ENCODE results near the gene FAM83G. TPM values are rescaled to one million over a fixed set of nuclear protein-coding genes. Genes with fewer than 3 reads are reported as not detected.

FAM83G gene
- total RNA-seq, 1 donor from 2014 or later: 5.8 TPM

DNA sequence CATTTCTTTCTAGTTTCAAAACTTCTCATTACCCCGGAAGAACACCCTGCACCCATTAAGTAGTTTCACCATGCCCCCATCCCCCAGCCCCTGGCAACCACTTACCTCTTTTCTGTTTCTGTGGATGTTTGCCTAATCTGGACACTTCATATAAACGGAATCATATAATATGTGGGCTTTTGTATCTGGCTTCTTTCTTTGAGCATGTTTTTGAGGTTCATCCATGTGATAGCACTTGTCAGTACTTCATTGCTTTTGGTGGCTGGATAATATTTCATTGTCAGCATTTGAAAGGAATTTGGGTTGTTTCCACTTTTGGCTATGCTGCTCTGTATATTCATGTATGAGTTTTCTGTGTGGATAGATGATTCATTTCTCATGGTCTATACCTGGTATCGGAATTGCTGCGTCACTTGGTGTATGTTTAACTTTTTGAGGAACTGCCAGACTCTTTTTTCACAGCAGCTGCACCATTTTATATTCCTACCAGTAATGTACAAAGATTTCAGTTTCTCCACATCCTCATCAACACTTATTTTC, 82.6 kb downstream of the FAM83G start:
- H3K27me3 ChIP-seq (ENCODE audit: low read depth): no peaks in the 10 kb centered on the region
- TF ChIP-seq, protein P1, sequence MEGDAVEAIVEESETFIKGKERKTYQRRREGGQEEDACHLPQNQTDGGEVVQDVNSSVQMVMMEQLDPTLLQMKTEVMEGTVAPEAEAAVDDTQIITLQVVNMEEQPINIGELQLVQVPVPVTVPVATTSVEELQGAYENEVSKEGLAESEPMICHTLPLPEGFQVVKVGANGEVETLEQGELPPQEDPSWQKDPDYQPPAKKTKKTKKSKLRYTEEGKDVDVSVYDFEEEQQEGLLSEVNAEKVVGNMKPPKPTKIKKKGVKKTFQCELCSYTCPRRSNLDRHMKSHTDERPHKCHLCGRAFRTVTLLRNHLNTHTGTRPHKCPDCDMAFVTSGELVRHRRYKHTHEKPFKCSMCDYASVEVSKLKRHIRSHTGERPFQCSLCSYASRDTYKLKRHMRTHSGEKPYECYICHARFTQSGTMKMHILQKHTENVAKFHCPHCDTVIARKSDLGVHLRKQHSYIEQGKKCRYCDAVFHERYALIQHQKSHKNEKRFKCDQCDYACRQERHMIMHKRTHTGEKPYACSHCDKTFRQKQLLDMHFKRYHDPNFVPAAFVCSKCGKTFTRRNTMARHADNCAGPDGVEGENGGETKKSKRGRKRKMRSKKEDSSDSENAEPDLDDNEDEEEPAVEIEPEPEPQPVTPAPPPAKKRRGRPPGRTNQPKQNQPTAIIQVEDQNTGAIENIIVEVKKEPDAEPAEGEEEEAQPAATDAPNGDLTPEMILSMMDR (IDR thresholded peaks at IDR 0.05): no peak
- no peak for DNase-seq
- no peaks in the 10 kb centered on the region for H3K9me3 ChIP-seq
- H3K4me3 ChIP-seq: no peak overlapping the region
- H3K4me1 ChIP-seq: peaks cover 20% of the 10 kb centered on the region
- H3K27ac ChIP-seq: no peak overlapping the region
- peaks cover 20% of the 10 kb centered on the region for H3K36me3 ChIP-seq
- peak in 1 of 2 donors; percentile 48 for ATAC-seq
- intact Hi-C loops (cut with DNase I): no loop called here

DNA sequence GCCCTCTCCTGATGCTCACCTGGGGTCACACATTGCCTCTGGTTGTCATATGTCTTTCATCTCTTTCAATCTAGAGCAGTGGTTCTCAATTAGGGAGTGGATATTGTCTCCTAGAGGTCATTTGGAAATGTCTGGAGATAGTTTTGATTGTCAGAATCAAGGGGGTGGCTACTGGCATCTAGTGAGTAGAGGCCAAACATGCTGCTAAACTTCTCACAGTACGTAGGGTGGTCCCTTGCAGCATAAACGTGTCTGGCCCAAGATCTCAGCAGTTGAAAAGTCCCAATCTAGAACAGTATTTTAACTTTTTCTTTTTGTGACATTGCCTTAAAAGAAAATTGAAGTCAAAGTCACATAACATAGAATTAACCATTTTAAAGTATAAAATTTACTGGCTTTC, 83.1 kb downstream of the FAM83G start:
- H3K9me3 ChIP-seq: no peaks in the 10 kb centered on the region
- DNase-seq: no peak
- no peak overlapping the region for H3K4me3 ChIP-seq
- peaks cover 25% of the 10 kb centered on the region for H3K36me3 ChIP-seq
- no peaks in the 10 kb centered on the region for H3K27me3 ChIP-seq (ENCODE audit: low read depth)
- intact Hi-C loops (cut with DNase I): no loop called here
- no peak overlapping the region for H3K27ac ChIP-seq
- ATAC-seq: no peak
- H3K4me1 ChIP-seq: peaks cover 20% of the 10 kb centered on the region
- TF ChIP-seq, protein P1 (IDR thresholded peaks at IDR 0.05): no peak

DNA sequence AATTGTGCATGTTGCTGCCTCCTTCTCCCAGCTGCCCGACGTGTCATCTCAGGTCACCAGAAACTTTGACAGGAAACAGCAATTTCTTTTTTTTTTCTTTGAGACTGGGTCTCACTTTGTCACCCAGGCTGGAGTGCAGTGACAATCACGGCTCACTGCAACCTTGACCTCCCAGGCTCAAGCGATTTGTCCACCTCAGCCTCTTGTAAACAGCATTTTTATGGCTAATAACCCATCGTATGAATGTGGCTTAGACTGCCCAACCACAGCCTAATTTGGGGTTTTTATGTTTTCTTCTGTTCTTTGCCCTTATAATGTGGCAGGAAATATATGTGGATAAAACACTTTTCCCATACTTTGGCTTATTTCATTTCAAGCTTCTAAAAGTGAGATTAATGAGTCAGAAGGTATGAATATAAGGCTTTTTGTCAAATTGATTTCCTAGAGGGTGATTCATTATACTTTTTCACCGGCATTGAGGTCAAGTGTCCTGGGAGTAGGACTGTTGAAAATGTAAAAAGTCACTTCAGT, 83.6 kb downstream of the FAM83G start:
- ATAC-seq (peak in 1 of 2 donors; percentile 64), DNase-seq (no peak)
- no peaks in the 10 kb centered on the region for H3K27me3 ChIP-seq (ENCODE audit: low read depth)
- H3K9me3 ChIP-seq: no peaks in the 10 kb centered on the region
- H3K36me3 ChIP-seq: peaks cover 29% of the 10 kb centered on the region
- intact Hi-C loops (cut with DNase I): no loop called here
- TF ChIP-seq, protein P1 (IDR thresholded peaks at IDR 0.05): no peak
- H3K4me1 ChIP-seq: peaks cover 20% of the 10 kb centered on the region
- no peak overlapping the region for H3K4me3 ChIP-seq
- no peak overlapping the region for H3K27ac ChIP-seq

DNA sequence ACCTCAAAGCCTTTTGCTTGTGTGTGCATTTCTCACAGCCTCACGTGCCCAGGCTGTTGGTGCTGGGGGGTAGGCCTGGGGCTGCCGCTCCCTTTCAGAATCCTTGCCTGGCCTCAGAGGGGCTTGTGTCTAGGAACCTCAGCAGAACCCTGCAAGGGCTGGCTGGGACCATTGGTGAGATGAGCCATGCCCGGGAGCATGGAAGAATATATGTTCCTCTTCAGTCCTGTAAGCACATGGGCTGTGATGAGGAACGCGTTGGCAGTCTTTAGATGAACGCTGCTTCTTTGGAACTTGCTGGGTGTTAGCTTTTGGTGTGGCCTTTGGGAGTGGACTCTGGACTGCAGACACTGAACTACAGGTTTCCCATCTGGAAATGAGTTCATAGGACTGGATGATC, 84.6 kb downstream of the FAM83G start:
- TF ChIP-seq, protein P1 (IDR thresholded peaks at IDR 0.05): no peak
- no peak overlapping the region for H3K4me3 ChIP-seq
- no peaks in the 10 kb centered on the region for H3K27me3 ChIP-seq (ENCODE audit: low read depth)
- peaks cover 36% of the 10 kb centered on the region for H3K36me3 ChIP-seq
- H3K27ac ChIP-seq: no peak overlapping the region
- H3K9me3 ChIP-seq: no peaks in the 10 kb centered on the region
- DNase-seq (no peak), ATAC-seq (no peak)
- intact Hi-C loops (cut with DNase I): no loop called here
- peaks cover 20% of the 10 kb centered on the region for H3K4me1 ChIP-seq

Other genes with a start within 250 kb of the FAM83G start
- 36.8 TPM for gene TVP23B, start 223.6 kb downstream of the FAM83G start, total RNA-seq
- 23.6 TPM for gene PRPSAP2, start 146.6 kb downstream of the FAM83G start, total RNA-seq
- not detected for gene SLC5A10, start 52.6 kb downstream of the FAM83G start, total RNA-seq
- gene GRAP, start 42.2 kb upstream of the FAM83G start, total RNA-seq: 8.5 TPM
- 10.8 TPM for gene GRAPL, start 122.8 kb upstream of the FAM83G start, total RNA-seq
- 66.2 TPM for gene EPN2, start 232.6 kb upstream of the FAM83G start, total RNA-seq

Measured in lower lobe of right lung (tissue), 2 donors.